OCI-LY3 (cell line): Measurements from ENCODE around the gene DENND5A.

Experiments
- CTCF ChIP-seq: fragments of 200-600, 300-600 bp; sonication (generic); IDR thresholded peaks from 2 replicates; pipeline ENCODE4 v1.5.1; 2014; ENCODE audit warnings: antibody characterized with exemption, low read length, low read depth
- EZH2phosphoT487 ChIP-seq: fragments of 200-600 bp; shearing (Covaris generic); IDR thresholded peaks from 2 replicates; pipeline ENCODE4 v1.6.1; 2018; ENCODE audit warnings: antibody characterized with exemption, mixed run types, low read depth

GRCh38 chr11:9104580-9104979, 160.6 kb downstream of the DENND5A start:
- no peak for TF ChIP-seq CTCF
- TF ChIP-seq EZH2phosphoT487, result no peak
